Measurements from ENCODE around the gene DHCR24. TPM values are rescaled to one million over a fixed set of nuclear protein-coding genes. Genes with fewer than 3 reads are reported as not detected.

DHCR24 gene
- total RNA-seq, 1 experiment from 2014 or later = 337 TPM

DNA sequence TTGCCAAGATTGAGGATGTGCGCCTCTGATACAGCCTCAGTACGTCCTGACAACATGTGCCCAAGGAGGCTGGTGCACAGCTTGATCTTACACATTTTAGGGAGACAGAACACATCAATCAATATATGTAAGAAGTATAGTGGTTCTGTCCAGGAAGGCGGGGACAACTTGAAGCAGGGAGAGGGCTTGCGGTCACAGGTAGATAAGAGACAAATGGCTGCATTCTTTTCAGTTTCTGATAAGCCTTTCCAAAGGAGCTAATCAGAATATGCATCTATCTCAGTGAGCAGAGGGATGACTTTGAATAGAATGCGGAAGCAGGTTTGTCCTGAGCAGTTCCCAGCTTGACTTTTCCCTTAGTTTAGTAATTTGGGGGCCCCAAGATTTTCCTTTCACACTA lies 10.2 kb downstream of the DHCR24 start:
- H3K36me3 Mint-ChIP-seq = peaks cover 69% of the 10 kb centered on the region
- H3K27ac Mint-ChIP-seq = 0 out of 2 replicates have a peak overlapping the region, but pooled peaks have one; percentile 11
- no peaks in the 10 kb centered on the region for H3K27me3 Mint-ChIP-seq (ENCODE audit: low read depth)
- ChIA-PET CTCF (no interaction called here), POLR2A (no interaction called here)
- TF ChIP-seq, protein P1, sequence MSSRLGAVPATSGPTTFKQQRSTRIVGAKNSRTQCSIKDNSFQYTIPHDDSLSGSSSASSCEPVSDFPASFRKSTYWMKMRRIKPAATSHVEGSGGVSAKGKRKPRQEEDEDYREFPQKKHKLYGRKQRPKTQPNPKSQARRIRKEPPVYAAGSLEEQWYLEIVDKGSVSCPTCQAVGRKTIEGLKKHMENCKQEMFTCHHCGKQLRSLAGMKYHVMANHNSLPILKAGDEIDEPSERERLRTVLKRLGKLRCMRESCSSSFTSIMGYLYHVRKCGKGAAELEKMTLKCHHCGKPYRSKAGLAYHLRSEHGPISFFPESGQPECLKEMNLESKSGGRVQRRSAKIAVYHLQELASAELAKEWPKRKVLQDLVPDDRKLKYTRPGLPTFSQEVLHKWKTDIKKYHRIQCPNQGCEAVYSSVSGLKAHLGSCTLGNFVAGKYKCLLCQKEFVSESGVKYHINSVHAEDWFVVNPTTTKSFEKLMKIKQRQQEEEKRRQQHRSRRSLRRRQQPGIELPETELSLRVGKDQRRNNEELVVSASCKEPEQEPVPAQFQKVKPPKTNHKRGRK (CRISPR knock-in tag; IDR thresholded peaks at IDR 0.05; ENCODE audit: borderline replicate concordance) = no peak
- TF ChIP-seq, protein P2, sequence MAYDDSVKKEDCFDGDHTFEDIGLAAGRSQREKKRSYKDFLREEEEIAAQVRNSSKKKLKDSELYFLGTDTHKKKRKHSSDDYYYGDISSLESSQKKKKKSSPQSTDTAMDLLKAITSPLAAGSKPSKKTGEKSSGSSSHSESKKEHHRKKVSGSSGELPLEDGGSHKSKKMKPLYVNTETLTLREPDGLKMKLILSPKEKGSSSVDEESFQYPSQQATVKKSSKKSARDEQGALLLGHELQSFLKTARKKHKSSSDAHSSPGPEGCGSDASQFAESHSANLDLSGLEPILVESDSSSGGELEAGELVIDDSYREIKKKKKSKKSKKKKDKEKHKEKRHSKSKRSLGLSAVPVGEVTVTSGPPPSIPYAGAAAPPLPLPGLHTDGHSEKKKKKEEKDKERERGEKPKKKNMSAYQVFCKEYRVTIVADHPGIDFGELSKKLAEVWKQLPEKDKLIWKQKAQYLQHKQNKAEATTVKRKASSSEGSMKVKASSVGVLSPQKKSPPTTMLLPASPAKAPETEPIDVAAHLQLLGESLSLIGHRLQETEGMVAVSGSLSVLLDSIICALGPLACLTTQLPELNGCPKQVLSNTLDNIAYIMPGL (CRISPR knock-in tag; IDR thresholded peaks at IDR 0.05) = no peak
- TF ChIP-seq ZNF396 (CRISPR knock-in tag; IDR thresholded peaks at IDR 0.05; ENCODE audit: borderline replicate concordance) (no peak), KAT7 (CRISPR knock-in tag; IDR thresholded peaks at IDR 0.05; ENCODE audit: borderline replicate concordance) (no peak), SMAD3 (CRISPR knock-in tag; IDR thresholded peaks at IDR 0.05; ENCODE audit: borderline replicate concordance) (no peak)
- TF ChIP-seq, protein P3, sequence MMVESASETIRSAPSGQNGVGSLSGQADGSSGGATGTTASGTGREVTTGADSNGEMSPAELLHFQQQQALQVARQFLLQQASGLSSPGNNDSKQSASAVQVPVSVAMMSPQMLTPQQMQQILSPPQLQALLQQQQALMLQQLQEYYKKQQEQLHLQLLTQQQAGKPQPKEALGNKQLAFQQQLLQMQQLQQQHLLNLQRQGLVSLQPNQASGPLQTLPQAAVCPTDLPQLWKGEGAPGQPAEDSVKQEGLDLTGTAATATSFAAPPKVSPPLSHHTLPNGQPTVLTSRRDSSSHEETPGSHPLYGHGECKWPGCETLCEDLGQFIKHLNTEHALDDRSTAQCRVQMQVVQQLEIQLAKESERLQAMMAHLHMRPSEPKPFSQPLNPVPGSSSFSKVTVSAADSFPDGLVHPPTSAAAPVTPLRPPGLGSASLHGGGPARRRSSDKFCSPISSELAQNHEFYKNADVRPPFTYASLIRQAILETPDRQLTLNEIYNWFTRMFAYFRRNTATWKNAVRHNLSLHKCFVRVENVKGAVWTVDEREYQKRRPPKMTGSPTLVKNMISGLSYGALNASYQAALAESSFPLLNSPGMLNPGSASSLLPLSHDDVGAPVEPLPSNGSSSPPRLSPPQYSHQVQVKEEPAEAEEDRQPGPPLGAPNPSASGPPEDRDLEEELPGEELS (CRISPR knock-in tag; IDR thresholded peaks at IDR 0.05) = no peak
- DNase-seq (ENCODE audit: low spot score) (no peak), ATAC-seq (no peak)
- H3K9me3 Mint-ChIP-seq = no peaks in the 10 kb centered on the region
- peaks cover 3% of the 10 kb centered on the region; the same call in 1 of the 2 replicates for H3K4me1 Mint-ChIP-seq
- H3K4me3 Mint-ChIP-seq = no peak overlapping the region

DNA sequence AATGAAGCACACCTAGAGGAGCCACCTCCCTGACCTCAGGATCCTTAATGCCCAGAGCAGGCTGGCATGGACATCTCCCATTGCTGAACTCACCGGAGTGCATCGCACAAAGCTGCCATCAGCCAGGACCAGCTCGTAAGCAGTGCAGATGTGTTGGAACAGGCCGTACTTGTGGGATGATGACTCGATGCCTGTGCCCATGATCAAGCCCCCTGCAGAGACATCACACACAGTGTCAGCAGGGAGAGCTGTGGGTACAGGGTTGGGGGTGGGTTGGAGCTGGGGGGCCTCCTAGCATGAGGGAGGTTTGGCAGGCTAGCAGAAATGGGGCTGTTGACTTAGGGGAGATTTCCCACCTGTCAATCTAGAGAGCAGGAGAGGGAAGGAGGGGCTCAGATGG lies 12.0 kb downstream of the DHCR24 start:
- CTCF ChIA-PET = interaction anchor here (1.1 kb wide), 1 partner anchor 147 kb away, joined by 3 read pairs; no protein-coding TSS in a partner anchor

More for the DNA sequence above, 12.0 kb downstream of the DHCR24 start:
- Mint-ChIP-seq H3K27me3 (ENCODE audit: low read depth) (no peaks in the 10 kb centered on the region), H3K27ac (no peak overlapping the region), H3K4me1 (peaks cover 3% of the 10 kb centered on the region; the same call in 1 of the 2 replicates), H3K4me3 (no peak overlapping the region), H3K9me3 (no peaks in the 10 kb centered on the region), H3K36me3 (peaks cover 70% of the 10 kb centered on the region)
- DNase-seq (ENCODE audit: low spot score) = no peak
- no peak for ATAC-seq
- TF ChIP-seq, protein P4, sequence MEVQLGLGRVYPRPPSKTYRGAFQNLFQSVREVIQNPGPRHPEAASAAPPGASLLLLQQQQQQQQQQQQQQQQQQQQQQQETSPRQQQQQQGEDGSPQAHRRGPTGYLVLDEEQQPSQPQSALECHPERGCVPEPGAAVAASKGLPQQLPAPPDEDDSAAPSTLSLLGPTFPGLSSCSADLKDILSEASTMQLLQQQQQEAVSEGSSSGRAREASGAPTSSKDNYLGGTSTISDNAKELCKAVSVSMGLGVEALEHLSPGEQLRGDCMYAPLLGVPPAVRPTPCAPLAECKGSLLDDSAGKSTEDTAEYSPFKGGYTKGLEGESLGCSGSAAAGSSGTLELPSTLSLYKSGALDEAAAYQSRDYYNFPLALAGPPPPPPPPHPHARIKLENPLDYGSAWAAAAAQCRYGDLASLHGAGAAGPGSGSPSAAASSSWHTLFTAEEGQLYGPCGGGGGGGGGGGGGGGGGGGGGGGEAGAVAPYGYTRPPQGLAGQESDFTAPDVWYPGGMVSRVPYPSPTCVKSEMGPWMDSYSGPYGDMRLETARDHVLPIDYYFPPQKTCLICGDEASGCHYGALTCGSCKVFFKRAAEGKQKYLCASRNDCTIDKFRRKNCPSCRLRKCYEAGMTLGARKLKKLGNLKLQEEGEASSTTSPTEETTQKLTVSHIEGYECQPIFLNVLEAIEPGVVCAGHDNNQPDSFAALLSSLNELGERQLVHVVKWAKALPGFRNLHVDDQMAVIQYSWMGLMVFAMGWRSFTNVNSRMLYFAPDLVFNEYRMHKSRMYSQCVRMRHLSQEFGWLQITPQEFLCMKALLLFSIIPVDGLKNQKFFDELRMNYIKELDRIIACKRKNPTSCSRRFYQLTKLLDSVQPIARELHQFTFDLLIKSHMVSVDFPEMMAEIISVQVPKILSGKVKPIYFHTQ (CRISPR knock-in tag; IDR thresholded peaks at IDR 0.05) = no peak
- TF ChIP-seq SMAD4 (CRISPR knock-in tag; IDR thresholded peaks at IDR 0.05) = no peak
- TF ChIP-seq JAZF1 (CRISPR knock-in tag; IDR thresholded peaks at IDR 0.05) = no peak
- TF ChIP-seq RORB (CRISPR knock-in tag; IDR thresholded peaks at IDR 0.05) = no peak
- TF ChIP-seq ZNF263 (CRISPR knock-in tag; IDR thresholded peaks at IDR 0.05; ENCODE audit: low read depth) = no peak
- TF ChIP-seq, protein P5, sequence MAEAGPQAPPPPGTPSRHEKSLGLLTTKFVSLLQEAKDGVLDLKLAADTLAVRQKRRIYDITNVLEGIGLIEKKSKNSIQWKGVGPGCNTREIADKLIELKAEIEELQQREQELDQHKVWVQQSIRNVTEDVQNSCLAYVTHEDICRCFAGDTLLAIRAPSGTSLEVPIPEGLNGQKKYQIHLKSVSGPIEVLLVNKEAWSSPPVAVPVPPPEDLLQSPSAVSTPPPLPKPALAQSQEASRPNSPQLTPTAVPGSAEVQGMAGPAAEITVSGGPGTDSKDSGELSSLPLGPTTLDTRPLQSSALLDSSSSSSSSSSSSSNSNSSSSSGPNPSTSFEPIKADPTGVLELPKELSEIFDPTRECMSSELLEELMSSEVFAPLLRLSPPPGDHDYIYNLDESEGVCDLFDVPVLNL (CRISPR knock-in tag; IDR thresholded peaks at IDR 0.05; ENCODE audit: borderline replicate concordance, low read depth) = no peak
- no peak for TF ChIP-seq ZNF219 (CRISPR knock-in tag; IDR thresholded peaks at IDR 0.05; ENCODE audit: borderline replicate concordance)
- TF ChIP-seq, protein P6, sequence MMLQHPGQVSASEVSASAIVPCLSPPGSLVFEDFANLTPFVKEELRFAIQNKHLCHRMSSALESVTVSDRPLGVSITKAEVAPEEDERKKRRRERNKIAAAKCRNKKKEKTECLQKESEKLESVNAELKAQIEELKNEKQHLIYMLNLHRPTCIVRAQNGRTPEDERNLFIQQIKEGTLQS (CRISPR knock-in tag; conservative IDR thresholded peaks at IDR 0.05) = no peak
- TF ChIP-seq OVOL2 (CRISPR knock-in tag; IDR thresholded peaks at IDR 0.05; ENCODE audit: borderline replicate concordance) = no peak
- no peak for TF ChIP-seq NR1H2 (CRISPR knock-in tag; IDR thresholded peaks at IDR 0.05)
- TF ChIP-seq, protein P7, sequence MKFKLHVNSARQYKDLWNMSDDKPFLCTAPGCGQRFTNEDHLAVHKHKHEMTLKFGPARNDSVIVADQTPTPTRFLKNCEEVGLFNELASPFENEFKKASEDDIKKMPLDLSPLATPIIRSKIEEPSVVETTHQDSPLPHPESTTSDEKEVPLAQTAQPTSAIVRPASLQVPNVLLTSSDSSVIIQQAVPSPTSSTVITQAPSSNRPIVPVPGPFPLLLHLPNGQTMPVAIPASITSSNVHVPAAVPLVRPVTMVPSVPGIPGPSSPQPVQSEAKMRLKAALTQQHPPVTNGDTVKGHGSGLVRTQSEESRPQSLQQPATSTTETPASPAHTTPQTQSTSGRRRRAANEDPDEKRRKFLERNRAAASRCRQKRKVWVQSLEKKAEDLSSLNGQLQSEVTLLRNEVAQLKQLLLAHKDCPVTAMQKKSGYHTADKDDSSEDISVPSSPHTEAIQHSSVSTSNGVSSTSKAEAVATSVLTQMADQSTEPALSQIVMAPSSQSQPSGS (CRISPR knock-in tag; IDR thresholded peaks at IDR 0.05; ENCODE audit: borderline replicate concordance, low read depth) = no peak
- POLR2A ChIA-PET = no interaction called here
